ENCODE data around the gene SEC22A.

GRCh38 chr3:123262226-123262625 is 60.5 kb downstream of the SEC22A start:
- TF ChIP-seq CTCF (IDR thresholded peaks at IDR 0.05) (no peak), POLR2A (IDR thresholded peaks at IDR 0.05) (no peak)

All from adrenal gland (tissue), 5 donors.